Measurements from ENCODE around the gene SUPT3H. TPM values are rescaled to one million over a fixed set of nuclear protein-coding genes. Genes with fewer than 3 reads are reported as not detected.

The SUPT3H gene
- total RNA-seq, 1 experiment from 2014 or later: 10.3 TPM

- no peak for DNase-seq
- TF ChIP-seq, protein P1, sequence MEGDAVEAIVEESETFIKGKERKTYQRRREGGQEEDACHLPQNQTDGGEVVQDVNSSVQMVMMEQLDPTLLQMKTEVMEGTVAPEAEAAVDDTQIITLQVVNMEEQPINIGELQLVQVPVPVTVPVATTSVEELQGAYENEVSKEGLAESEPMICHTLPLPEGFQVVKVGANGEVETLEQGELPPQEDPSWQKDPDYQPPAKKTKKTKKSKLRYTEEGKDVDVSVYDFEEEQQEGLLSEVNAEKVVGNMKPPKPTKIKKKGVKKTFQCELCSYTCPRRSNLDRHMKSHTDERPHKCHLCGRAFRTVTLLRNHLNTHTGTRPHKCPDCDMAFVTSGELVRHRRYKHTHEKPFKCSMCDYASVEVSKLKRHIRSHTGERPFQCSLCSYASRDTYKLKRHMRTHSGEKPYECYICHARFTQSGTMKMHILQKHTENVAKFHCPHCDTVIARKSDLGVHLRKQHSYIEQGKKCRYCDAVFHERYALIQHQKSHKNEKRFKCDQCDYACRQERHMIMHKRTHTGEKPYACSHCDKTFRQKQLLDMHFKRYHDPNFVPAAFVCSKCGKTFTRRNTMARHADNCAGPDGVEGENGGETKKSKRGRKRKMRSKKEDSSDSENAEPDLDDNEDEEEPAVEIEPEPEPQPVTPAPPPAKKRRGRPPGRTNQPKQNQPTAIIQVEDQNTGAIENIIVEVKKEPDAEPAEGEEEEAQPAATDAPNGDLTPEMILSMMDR (IDR thresholded peaks at IDR 0.05; ENCODE audit: unreplicated experiment): no peak
- Mint-ChIP-seq H3K36me3 (ENCODE audit: insufficient read depth, unreplicated experiment) (no peaks in the 10 kb centered on the region), H3K4me1 (ENCODE audit: low read depth, unreplicated experiment) (no peaks in the 10 kb centered on the region), H3K27ac (ENCODE audit: unreplicated experiment) (no peak overlapping the region), H3K27me3 (ENCODE audit: unreplicated experiment) (no peaks in the 10 kb centered on the region), H3K9me3 (ENCODE audit: low read depth, unreplicated experiment) (no peaks in the 10 kb centered on the region), H3K4me3 (ENCODE audit: low read depth, unreplicated experiment) (no peak overlapping the region)
- intact Hi-C loops (cut with micrococcal nuclease; ENCODE audit: unreplicated experiment): no loop called here
- BruUV-seq (replicated peaks): no TSS peak
- CTCF ChIA-PET: no interaction called here
These were observed 181.6 kb downstream of the SUPT3H start for GRCh38 chr6:45196121-45196520.

DNA sequence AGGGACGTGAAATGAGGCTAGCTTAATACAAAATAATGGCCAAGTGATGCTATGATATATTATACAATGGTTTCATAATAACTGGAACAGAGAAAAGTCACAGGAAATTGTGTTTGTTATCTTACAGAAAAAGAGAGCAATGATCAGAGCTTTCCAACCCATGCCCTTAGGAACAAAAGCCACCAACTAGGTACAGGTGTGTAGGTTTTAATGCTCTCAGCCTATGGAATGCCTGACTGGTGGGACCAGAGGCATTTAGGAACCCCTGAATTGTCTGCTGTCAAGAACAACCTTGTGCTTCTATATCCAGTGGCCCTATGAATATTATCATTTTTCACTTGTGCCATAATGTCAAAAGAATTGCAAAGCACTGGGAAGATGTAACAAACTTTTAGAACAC is 182.6 kb downstream of the SUPT3H start:
- intact Hi-C loops (cut with micrococcal nuclease; ENCODE audit: unreplicated experiment): no loop called here
- BruUV-seq (replicated peaks): no TSS peak
- no peaks in the 10 kb centered on the region for H3K9me3 Mint-ChIP-seq (ENCODE audit: low read depth, unreplicated experiment)
- no peaks in the 10 kb centered on the region for H3K27me3 Mint-ChIP-seq (ENCODE audit: unreplicated experiment)
- DNase-seq: no peak
- no peak overlapping the region for H3K4me3 Mint-ChIP-seq (ENCODE audit: low read depth, unreplicated experiment)
- H3K4me1 Mint-ChIP-seq (ENCODE audit: low read depth, unreplicated experiment): no peaks in the 10 kb centered on the region
- H3K27ac Mint-ChIP-seq (ENCODE audit: unreplicated experiment): no peak overlapping the region
- TF ChIP-seq, protein P1 (IDR thresholded peaks at IDR 0.05; ENCODE audit: unreplicated experiment): no peak
- CTCF ChIA-PET: no interaction called here
- H3K36me3 Mint-ChIP-seq (ENCODE audit: insufficient read depth, unreplicated experiment): no peaks in the 10 kb centered on the region

DNA sequence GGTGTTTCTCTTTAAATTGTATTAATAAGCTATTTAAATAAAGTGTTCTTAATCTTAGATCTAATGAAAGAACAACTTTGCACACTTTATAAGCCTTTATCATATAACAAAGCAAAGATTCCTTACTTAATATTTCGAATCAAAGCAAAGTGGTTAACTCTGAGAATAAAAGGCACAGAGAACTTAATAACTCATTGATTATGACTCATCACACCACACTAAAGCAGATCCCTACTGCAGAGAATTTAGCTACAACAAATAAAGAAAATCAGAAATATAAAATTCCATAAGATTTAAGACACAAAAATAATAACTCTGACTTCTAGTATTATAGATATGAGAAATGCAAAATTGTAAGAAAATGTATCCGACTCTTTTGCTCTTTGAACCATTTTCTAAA is 185.2 kb downstream of the SUPT3H start:
- CTCF ChIA-PET: no interaction called here
- no TSS peak for BruUV-seq (replicated peaks)
- Mint-ChIP-seq H3K27ac (ENCODE audit: unreplicated experiment) (no peak overlapping the region), H3K27me3 (ENCODE audit: unreplicated experiment) (no peaks in the 10 kb centered on the region), H3K9me3 (ENCODE audit: low read depth, unreplicated experiment) (no peaks in the 10 kb centered on the region), H3K4me1 (ENCODE audit: low read depth, unreplicated experiment) (peaks cover 7% of the 10 kb centered on the region), H3K36me3 (ENCODE audit: insufficient read depth, unreplicated experiment) (no peaks in the 10 kb centered on the region), H3K4me3 (ENCODE audit: low read depth, unreplicated experiment) (no peak overlapping the region)
- TF ChIP-seq, protein P1 (IDR thresholded peaks at IDR 0.05; ENCODE audit: unreplicated experiment): no peak
- intact Hi-C loops (cut with micrococcal nuclease; ENCODE audit: unreplicated experiment): no loop called here
- DNase-seq: no peak

DNA sequence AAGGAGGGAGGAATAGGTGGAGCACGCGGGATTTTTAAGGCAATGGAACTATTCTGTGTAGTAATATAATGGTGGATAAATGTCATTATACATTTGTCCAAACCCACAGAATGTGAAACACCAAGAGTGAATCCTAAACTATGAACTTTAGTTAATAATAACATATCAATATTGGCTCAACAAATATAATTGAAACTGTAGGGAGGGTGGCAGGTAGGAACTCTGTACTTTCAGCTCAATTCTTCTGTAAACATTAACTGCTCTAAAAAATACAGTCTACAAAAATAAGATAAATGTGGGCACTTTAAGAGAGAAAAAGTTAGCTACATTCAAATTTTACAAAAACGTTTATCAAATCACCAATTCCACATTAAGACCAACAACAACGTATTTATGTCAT is 186.3 kb downstream of the SUPT3H start:
- TF ChIP-seq, protein P1 (IDR thresholded peaks at IDR 0.05; ENCODE audit: unreplicated experiment): no peak
- DNase-seq: no peak
- Mint-ChIP-seq H3K27ac (ENCODE audit: unreplicated experiment) (no peak overlapping the region), H3K4me1 (ENCODE audit: low read depth, unreplicated experiment) (peaks cover 7% of the 10 kb centered on the region), H3K36me3 (ENCODE audit: insufficient read depth, unreplicated experiment) (no peaks in the 10 kb centered on the region), H3K4me3 (ENCODE audit: low read depth, unreplicated experiment) (no peak overlapping the region), H3K27me3 (ENCODE audit: unreplicated experiment) (no peaks in the 10 kb centered on the region), H3K9me3 (ENCODE audit: low read depth, unreplicated experiment) (no peaks in the 10 kb centered on the region)
- intact Hi-C loops (cut with micrococcal nuclease; ENCODE audit: unreplicated experiment): no loop called here
- CTCF ChIA-PET: no interaction called here
- BruUV-seq (replicated peaks): no TSS peak

DNA sequence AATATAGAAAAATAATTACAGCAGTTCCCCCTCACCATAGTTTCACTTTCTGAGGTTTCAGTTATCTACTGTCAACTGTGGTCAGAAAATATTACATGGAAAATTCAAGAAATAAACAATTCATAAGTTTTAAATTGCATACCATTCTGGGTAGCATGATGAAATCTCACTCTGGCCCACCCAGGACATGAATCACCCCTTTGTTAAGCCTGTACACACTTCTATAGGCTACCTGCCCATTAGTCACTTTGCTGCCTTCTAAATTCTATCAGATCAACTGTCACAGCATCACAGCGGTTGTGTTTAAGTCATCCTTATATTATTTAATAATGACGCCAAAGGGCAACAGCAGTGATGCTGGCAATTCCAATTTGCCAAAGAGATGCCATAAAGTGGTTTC is 189.9 kb downstream of the SUPT3H start:
- H3K36me3 Mint-ChIP-seq (ENCODE audit: insufficient read depth, unreplicated experiment): no peaks in the 10 kb centered on the region
- DNase-seq: no peak
- CTCF ChIA-PET: no interaction called here
- peaks cover 7% of the 10 kb centered on the region for H3K4me1 Mint-ChIP-seq (ENCODE audit: low read depth, unreplicated experiment)
- H3K9me3 Mint-ChIP-seq (ENCODE audit: low read depth, unreplicated experiment): no peaks in the 10 kb centered on the region
- TF ChIP-seq, protein P1 (IDR thresholded peaks at IDR 0.05; ENCODE audit: unreplicated experiment): no peak
- BruUV-seq (replicated peaks): no TSS peak
- no peaks in the 10 kb centered on the region for H3K27me3 Mint-ChIP-seq (ENCODE audit: unreplicated experiment)
- no peak overlapping the region for H3K27ac Mint-ChIP-seq (ENCODE audit: unreplicated experiment)
- H3K4me3 Mint-ChIP-seq (ENCODE audit: low read depth, unreplicated experiment): no peak overlapping the region
- intact Hi-C loops (cut with micrococcal nuclease; ENCODE audit: unreplicated experiment): no loop called here

All from Calu3 (cell line).